OCI-LY1 (cell line): Measurements from ENCODE around the gene PTPRN2.

Experiments used
- H2AFZ ChIP-seq: fragments of 200-600 bp; sonication (generic), shearing (Covaris generic); 2 replicates; pipeline ENCODE4 v1.6.0; 2014; ENCODE audit warnings: antibody characterized with exemption, mild to moderate bottlenecking, low read length
- H3F3A ChIP-seq: fragments of 200-600 bp; sonication (generic), shearing (Covaris generic); 2 replicates; pipeline ENCODE4 v1.6.0; 2014; ENCODE audit warnings: mild to moderate bottlenecking, antibody characterized with exemption, low read length, moderate library complexity; ENCODE audit not compliant: insufficient read depth
- H3K27ac ChIP-seq: fragments of 200-600 bp; sonication (generic); 2 replicates; pipeline ENCODE4 v1.5.1; 2014; ENCODE audit warnings: low read length, mixed run types, mild to moderate bottlenecking, low read depth; ENCODE audit not compliant: poor library complexity, severe bottlenecking
- H3K27me3 ChIP-seq: fragments of 200-600 bp; sonication (generic); 2 replicates; pipeline ENCODE4 v1.6.0; 2014; ENCODE audit warnings: antibody characterized with exemption, mild to moderate bottlenecking, low read length, moderate library complexity; ENCODE audit not compliant: insufficient read depth
- H3K36me3 ChIP-seq: fragments of 200-600 bp; sonication (generic); 2 replicates; pipeline ENCODE4 v1.6.1; 2014; ENCODE audit warnings: mild to moderate bottlenecking, antibody characterized with exemption, low read length, moderate library complexity, mixed read lengths; ENCODE audit not compliant: insufficient read depth
- H3K4me1 ChIP-seq: fragments of 200-600 bp; sonication (generic); 2 replicates; pipeline ENCODE4 v1.5.1; 2014; ENCODE audit warnings: mild to moderate bottlenecking, low read length, moderate library complexity; ENCODE audit not compliant: insufficient read depth, severe bottlenecking
- H3K4me2 ChIP-seq: fragments of 200-600 bp; sonication (generic), shearing (Covaris generic); 2 replicates; pipeline ENCODE4 v1.6.1; 2014; ENCODE audit warnings: low read length
- H3K4me3 ChIP-seq: fragments of 200-600 bp; sonication (generic); 2 replicates; pipeline ENCODE4 v1.5.1; 2014; ENCODE audit warnings: low read length, low read depth, mild to moderate bottlenecking, mixed read lengths; ENCODE audit not compliant: poor library complexity, severe bottlenecking
- H3K79me2 ChIP-seq: fragments of 200-600 bp; shearing (Covaris generic); 2 replicates; pipeline ENCODE4 v1.6.1; 2016; ENCODE audit warnings: mixed run types, low read length, mixed read lengths; ENCODE audit not compliant: insufficient read depth
- H3K9ac ChIP-seq: fragments of 200-600 bp; sonication (generic), shearing (Covaris generic); 2 replicates; pipeline ENCODE4 v1.6.1; 2014; ENCODE audit warnings: mild to moderate bottlenecking, low read length, mixed read lengths
- H3K9me2 ChIP-seq: fragments of 200-600 bp; sonication (generic), shearing (Covaris generic); 2 replicates; pipeline ENCODE4 v1.6.1; 2014; ENCODE audit warnings: low read depth, mild to moderate bottlenecking, low read length, mixed read lengths
- H3K9me3 ChIP-seq: fragments of 200-600 bp; shearing (Covaris generic); 2 replicates; pipeline ENCODE4 v1.6.1; 2014; ENCODE audit warnings: low read length, mixed read lengths
- H4K20me1 ChIP-seq: fragments of 200-600 bp; sonication (generic), shearing (Covaris generic); 2 replicates; pipeline ENCODE4 v1.6.0; 2016; ENCODE audit warnings: mild to moderate bottlenecking, low read length; ENCODE audit not compliant: insufficient read depth
- CTCF ChIP-seq: fragments of 200-600 bp; sonication (generic), shearing (Covaris generic); IDR thresholded peaks from 2 replicates; pipeline ENCODE4 v1.5.1; 2017; ENCODE audit warnings: mild to moderate bottlenecking, antibody characterized with exemption, low read length, moderate library complexity, mixed read lengths
- EZH2 ChIP-seq: fragments of 200-600 bp; sonication (generic), shearing (Covaris generic); IDR thresholded peaks from 2 replicates; pipeline ENCODE4 v1.8.0; 2017; ENCODE audit warnings: borderline replicate concordance, mixed run types, mild to moderate bottlenecking, antibody characterized with exemption, low read length, moderate library complexity, mixed read lengths

The PTPRN2 gene

GRCh38 chr7:157558875-157559595, 1028.6 kb downstream of the PTPRN2 start:
- no peaks in the 10 kb centered on the region for H3K79me2 ChIP-seq
- no peaks in the 10 kb centered on the region for H3K9me3 ChIP-seq
- peaks cover 6% of the 10 kb centered on the region; the same call in 1 of the 2 replicates for H3K27me3 ChIP-seq
- no peak overlapping the region for H3K4me3 ChIP-seq
- no peak for TF ChIP-seq CTCF
- TF ChIP-seq EZH2, result no peak
- H2AFZ ChIP-seq, result no peak overlapping the region
- H3K4me2 ChIP-seq, result no peak overlapping the region
- H4K20me1 ChIP-seq, result no peaks in the 10 kb centered on the region
- no peaks in the 10 kb centered on the region; the same call in 1 of the 2 replicates for H3K36me3 ChIP-seq
- no peak overlapping the region for H3K9ac ChIP-seq
- H3K9me2 ChIP-seq, result no peaks in the 10 kb centered on the region
- H3F3A ChIP-seq, result no peaks in the 10 kb centered on the region
- no peaks in the 10 kb centered on the region for H3K4me1 ChIP-seq
- H3K27ac ChIP-seq, result no peak overlapping the region

GRCh38 chr7:157558516-157558874, 1029.1 kb downstream of the PTPRN2 start:
- no peaks in the 10 kb centered on the region for H4K20me1 ChIP-seq
- peaks cover 6% of the 10 kb centered on the region; the same call in 1 of the 2 replicates for H3K27me3 ChIP-seq
- no peak overlapping the region for H3K4me2 ChIP-seq
- H3K27ac ChIP-seq, result no peak overlapping the region
- no peaks in the 10 kb centered on the region for H3K9me2 ChIP-seq
- no peaks in the 10 kb centered on the region for H3K4me1 ChIP-seq
- H3K4me3 ChIP-seq, result no peak overlapping the region
- H3K79me2 ChIP-seq, result no peaks in the 10 kb centered on the region
- H3F3A ChIP-seq, result no peaks in the 10 kb centered on the region
- TF ChIP-seq CTCF (no peak), EZH2 (no peak)
- H3K9me3 ChIP-seq, result no peaks in the 10 kb centered on the region
- no peak overlapping the region for H3K9ac ChIP-seq
- H3K36me3 ChIP-seq, result no peaks in the 10 kb centered on the region
- H2AFZ ChIP-seq, result no peak overlapping the region

- H3K9me3 ChIP-seq, result no peaks in the 10 kb centered on the region
- H3K27ac ChIP-seq, result no peak overlapping the region
- H3K9me2 ChIP-seq, result no peaks in the 10 kb centered on the region
- H2AFZ ChIP-seq, result no peak overlapping the region
- peaks cover 6% of the 10 kb centered on the region; the same call in 1 of the 2 replicates for H3K27me3 ChIP-seq
- H3F3A ChIP-seq, result no peaks in the 10 kb centered on the region
- H3K79me2 ChIP-seq, result no peaks in the 10 kb centered on the region
- no peak overlapping the region for H3K4me2 ChIP-seq
- H4K20me1 ChIP-seq, result no peaks in the 10 kb centered on the region
- no peaks in the 10 kb centered on the region for H3K36me3 ChIP-seq
- no peaks in the 10 kb centered on the region for H3K4me1 ChIP-seq
- TF ChIP-seq CTCF, result no peak
- no peak for TF ChIP-seq EZH2
- no peak overlapping the region for H3K9ac ChIP-seq
- no peak overlapping the region for H3K4me3 ChIP-seq
These were observed 1029.6 kb downstream of the PTPRN2 start for GRCh38 chr7:157558061-157558460.
